ENCODE data around the gene PLIN5.
"Not testable (repeated sequence)": the region's sequence is repeated elsewhere in the genome, so short reads cannot be mapped to it uniquely, and the experiment has no call there.

The PLIN5 gene

GRCh38 chr19:4542896-4543841, 8.1 kb upstream of the PLIN5 start:
- DNase-seq, result peak; percentile 79 to 88 (median 79)

GRCh38 chr19:4541806-4542145, 6.8 kb upstream of the PLIN5 start:
- DNase-seq, result not testable (repeated sequence)

GRCh38 chr19:4541114-4541805, 6.2 kb upstream of the PLIN5 start:
- DNase-seq, result peak; percentile 78 to 89 (median 86)

- DNase-seq, result peak; percentile 81 to 92 (median 90)
These were observed 4.9 kb upstream of the PLIN5 start, which contains the start of gene LRG1 for GRCh38 chr19:4539693-4540581. TSS of gene LRG1 (minus strand) at chr19:4540036. CDS start at chr19:4540013, 23 bp downstream.

- DNase-seq, result no peak
These were observed 4.2 kb upstream of the PLIN5 start for GRCh38 chr19:4539169-4539692.

GRCh38 chr19:4538601-4538954, 3.6 kb upstream of the PLIN5 start:
- DNase-seq, result no peak

- DNase-seq, result no peak
These were observed 3.1 kb upstream of the PLIN5 start for GRCh38 chr19:4537953-4538600.

- DNase-seq, result no peak
These were observed 1.8 kb upstream of the PLIN5 start for GRCh38 chr19:4536798-4537197.

GRCh38 chr19:4533835-4534424, 1.1 kb downstream of the PLIN5 start:
- no peak for DNase-seq

GRCh38 chr19:4533334-4533733, 1.7 kb downstream of the PLIN5 start:
- DNase-seq, result no peak

- no peak for DNase-seq
These were observed 3.4 kb downstream of the PLIN5 start for GRCh38 chr19:4531562-4532165.

GRCh38 chr19:4529924-4530522, 5.0 kb downstream of the PLIN5 start:
- no peak for DNase-seq

GRCh38 chr19:4528843-4529242, 6.2 kb downstream of the PLIN5 start:
- DNase-seq, result no peak

GRCh38 chr19:4527377-4527776, 7.6 kb downstream of the PLIN5 start:
- not testable (repeated sequence) for DNase-seq

- no peak for DNase-seq
These were observed 9.4 kb downstream of the PLIN5 start for GRCh38 chr19:4525563-4526002.

GRCh38 chr19:4524808-4525562, 10.0 kb downstream of the PLIN5 start:
- peak; percentile 68 to 83 (median 77) for DNase-seq

- peak; percentile 69 to 91 (median 75) for DNase-seq
These were observed 11.5 kb downstream of the PLIN5 start for GRCh38 chr19:4523306-4524110.

GRCh38 chr19:4522291-4523002, 12.6 kb downstream of the PLIN5 start:
- no peak for DNase-seq

- no peak for DNase-seq
These were observed 13.2 kb downstream of the PLIN5 start for GRCh38 chr19:4521888-4522242.
